A375 (cell line): ENCODE data around the gene DEGS2. TPM values are rescaled to one million over a fixed set of nuclear protein-coding genes. Genes with fewer than 3 reads are reported as not detected.

Source experiments
- small RNA-seq: library from RNA; depleted of rRNA; stranded (forward); fragments of <200 nt; gene quantifications from one replicate; pipeline ENCODE3, GENCODE V24; 2014
- total RNA-seq: library from RNA; depleted of rRNA; stranded (reverse); fragments of >200 nt; shearing (Covaris generic); gene quantifications from 2 replicates; pipeline ENCODE4 v1.2.3, GENCODE V29; 2014; rRNA removed

Gene DEGS2
- total RNA-seq = not detected in 2 replicates

GRCh38 chr14:100159094-100159864 lies at the start of gene DEGS2:
TSS of gene DEGS2 (minus strand) at chr14:100159645. CDS start at chr14:100159587, 58 bp downstream.

Small RNAs within 50 kb of the gene (small RNA-seq; reads per million reads assigned to genes)
- not detected for gene MIR151B
- gene MIR342 = 0.13 reads per million

Other genes with a start within 250 kb of the DEGS2 start
- 15.2 and 16.7 TPM in 2 replicates for gene EVL, start 94.2 kb downstream of the DEGS2 start, total RNA-seq
- gene YY1, start 79.5 kb upstream of the DEGS2 start, total RNA-seq = 40.4 and 40.5 TPM in 2 replicates
- gene SLC25A29, start 146.8 kb upstream of the DEGS2 start, total RNA-seq = 25.2 and 32.6 TPM in 2 replicates
- gene SLC25A47, start 163.7 kb upstream of the DEGS2 start, total RNA-seq = not detected in 2 replicates
- 16.5 and 23.4 TPM in 2 replicates for gene WDR25, start 216.8 kb upstream of the DEGS2 start, total RNA-seq